ENCODE measurements around the gene KRT39.

Gene KRT39

GRCh38 chr17:40953881-40954280 lies 12.9 kb downstream of the KRT39 start:
- no peaks in the 10 kb centered on the region for H3K27me3 ChIP-seq (ENCODE audit: control insufficient read depth, insufficient read depth, low read length)
- no peak overlapping the region for H3K27ac ChIP-seq (ENCODE audit: low read length)
- no peaks in the 10 kb centered on the region for H3K36me3 ChIP-seq (ENCODE audit: control insufficient read depth, low read depth, low read length)
- H3K9ac ChIP-seq (ENCODE audit: low read length) = no peak overlapping the region
- peaks cover 13% of the 10 kb centered on the region for H3K4me1 ChIP-seq (ENCODE audit: control insufficient read depth, low read depth, low read length)
- no peaks in the 10 kb centered on the region for H3K9me3 ChIP-seq (ENCODE audit: control insufficient read depth, low read depth, low read length)
- H3K4me3 ChIP-seq (ENCODE audit: low read length) = no peak overlapping the region

GRCh38 chr17:40952661-40953060 lies 14.1 kb downstream of the KRT39 start:
- H3K9ac ChIP-seq (ENCODE audit: low read length) = no peak overlapping the region
- H3K36me3 ChIP-seq (ENCODE audit: control insufficient read depth, low read depth, low read length) = no peaks in the 10 kb centered on the region
- no peak overlapping the region for H3K4me3 ChIP-seq (ENCODE audit: low read length)
- peaks cover 5% of the 10 kb centered on the region for H3K4me1 ChIP-seq (ENCODE audit: control insufficient read depth, low read depth, low read length)
- no peaks in the 10 kb centered on the region for H3K9me3 ChIP-seq (ENCODE audit: control insufficient read depth, low read depth, low read length)
- H3K27me3 ChIP-seq (ENCODE audit: control insufficient read depth, insufficient read depth, low read length) = no peaks in the 10 kb centered on the region
- no peak overlapping the region for H3K27ac ChIP-seq (ENCODE audit: low read length)

- Histone ChIP-seq H3K27me3 (ENCODE audit: control insufficient read depth, insufficient read depth, low read length) (no peaks in the 10 kb centered on the region), H3K9ac (ENCODE audit: low read length) (no peak overlapping the region), H3K36me3 (ENCODE audit: control insufficient read depth, low read depth, low read length) (no peaks in the 10 kb centered on the region), H3K27ac (ENCODE audit: low read length) (no peak overlapping the region), H3K4me1 (ENCODE audit: control insufficient read depth, low read depth, low read length) (peaks cover under 1% of the 10 kb centered on the region), H3K4me3 (ENCODE audit: low read length) (no peak overlapping the region), H3K9me3 (ENCODE audit: control insufficient read depth, low read depth, low read length) (no peaks in the 10 kb centered on the region)
These were observed 14.6 kb downstream of the KRT39 start for GRCh38 chr17:40952154-40952553.

GRCh38 chr17:40951011-40951622 lies 15.6 kb downstream of the KRT39 start:
- Histone ChIP-seq H3K27me3 (ENCODE audit: control insufficient read depth, insufficient read depth, low read length) (no peaks in the 10 kb centered on the region), H3K9ac (ENCODE audit: low read length) (no peak overlapping the region), H3K4me3 (ENCODE audit: low read length) (no peak overlapping the region), H3K27ac (ENCODE audit: low read length) (no peak overlapping the region), H3K9me3 (ENCODE audit: control insufficient read depth, low read depth, low read length) (no peaks in the 10 kb centered on the region), H3K4me1 (ENCODE audit: control insufficient read depth, low read depth, low read length) (no peaks in the 10 kb centered on the region), H3K36me3 (ENCODE audit: control insufficient read depth, low read depth, low read length) (no peaks in the 10 kb centered on the region)

GRCh38 chr17:40950176-40950575 lies 16.6 kb downstream of the KRT39 start:
- Histone ChIP-seq H3K9me3 (ENCODE audit: control insufficient read depth, low read depth, low read length) (no peaks in the 10 kb centered on the region), H3K4me3 (ENCODE audit: low read length) (no peak overlapping the region), H3K4me1 (ENCODE audit: control insufficient read depth, low read depth, low read length) (no peaks in the 10 kb centered on the region), H3K27me3 (ENCODE audit: control insufficient read depth, insufficient read depth, low read length) (no peaks in the 10 kb centered on the region), H3K9ac (ENCODE audit: low read length) (no peak overlapping the region), H3K36me3 (ENCODE audit: control insufficient read depth, low read depth, low read length) (no peaks in the 10 kb centered on the region), H3K27ac (ENCODE audit: low read length) (no peak overlapping the region)

- H3K9ac ChIP-seq (ENCODE audit: low read length) = no peak overlapping the region
- no peaks in the 10 kb centered on the region for H3K36me3 ChIP-seq (ENCODE audit: control insufficient read depth, low read depth, low read length)
- H3K4me1 ChIP-seq (ENCODE audit: control insufficient read depth, low read depth, low read length) = no peaks in the 10 kb centered on the region
- H3K27me3 ChIP-seq (ENCODE audit: control insufficient read depth, insufficient read depth, low read length) = no peaks in the 10 kb centered on the region
- no peaks in the 10 kb centered on the region for H3K9me3 ChIP-seq (ENCODE audit: control insufficient read depth, low read depth, low read length)
- H3K4me3 ChIP-seq (ENCODE audit: low read length) = no peak overlapping the region
- no peak overlapping the region for H3K27ac ChIP-seq (ENCODE audit: low read length)
These were observed 17.3 kb downstream of the KRT39 start for GRCh38 chr17:40949418-40949817.

- no peak overlapping the region for H3K9ac ChIP-seq (ENCODE audit: low read length)
- H3K27me3 ChIP-seq (ENCODE audit: control insufficient read depth, insufficient read depth, low read length) = no peaks in the 10 kb centered on the region
These were observed 18.8 kb downstream of the KRT39 start for GRCh38 chr17:40947929-40948328.

GRCh38 chr17:40945414-40945813 lies 21.3 kb downstream of the KRT39 start:
- H3K27me3 ChIP-seq (ENCODE audit: control insufficient read depth, insufficient read depth, low read length) = no peaks in the 10 kb centered on the region
- no peak overlapping the region for H3K27ac ChIP-seq (ENCODE audit: low read length)
- H3K9me3 ChIP-seq (ENCODE audit: control insufficient read depth, low read depth, low read length) = no peaks in the 10 kb centered on the region
- no peaks in the 10 kb centered on the region for H3K4me1 ChIP-seq (ENCODE audit: control insufficient read depth, low read depth, low read length)
- no peak overlapping the region for H3K4me3 ChIP-seq (ENCODE audit: low read length)
- no peaks in the 10 kb centered on the region for H3K36me3 ChIP-seq (ENCODE audit: control insufficient read depth, low read depth, low read length)
- H3K9ac ChIP-seq (ENCODE audit: low read length) = no peak overlapping the region

More at GRCh38 chr17:40947929-40948328, 18.8 kb downstream of the KRT39 start:
- H3K4me3 ChIP-seq (ENCODE audit: low read length) = no peak overlapping the region
- no peaks in the 10 kb centered on the region for H3K9me3 ChIP-seq (ENCODE audit: control insufficient read depth, low read depth, low read length)
- H3K27ac ChIP-seq (ENCODE audit: low read length) = no peak overlapping the region
- H3K36me3 ChIP-seq (ENCODE audit: control insufficient read depth, low read depth, low read length) = no peaks in the 10 kb centered on the region
- no peaks in the 10 kb centered on the region for H3K4me1 ChIP-seq (ENCODE audit: control insufficient read depth, low read depth, low read length)

GRCh38 chr17:40944531-40944930 lies 22.2 kb downstream of the KRT39 start:
- Histone ChIP-seq H3K4me3 (ENCODE audit: low read length) (no peak overlapping the region), H3K27me3 (ENCODE audit: control insufficient read depth, insufficient read depth, low read length) (no peaks in the 10 kb centered on the region), H3K9ac (ENCODE audit: low read length) (no peak overlapping the region), H3K27ac (ENCODE audit: low read length) (no peak overlapping the region), H3K36me3 (ENCODE audit: control insufficient read depth, low read depth, low read length) (no peaks in the 10 kb centered on the region), H3K9me3 (ENCODE audit: control insufficient read depth, low read depth, low read length) (no peaks in the 10 kb centered on the region), H3K4me1 (ENCODE audit: control insufficient read depth, low read depth, low read length) (no peaks in the 10 kb centered on the region)

- H3K9ac ChIP-seq (ENCODE audit: low read length) = no peak overlapping the region
- no peak overlapping the region for H3K27ac ChIP-seq (ENCODE audit: low read length)
- H3K36me3 ChIP-seq (ENCODE audit: control insufficient read depth, low read depth, low read length) = no peaks in the 10 kb centered on the region
- H3K4me3 ChIP-seq (ENCODE audit: low read length) = no peak overlapping the region
- H3K27me3 ChIP-seq (ENCODE audit: control insufficient read depth, insufficient read depth, low read length) = no peaks in the 10 kb centered on the region
- H3K9me3 ChIP-seq (ENCODE audit: control insufficient read depth, low read depth, low read length) = no peaks in the 10 kb centered on the region
- H3K4me1 ChIP-seq (ENCODE audit: control insufficient read depth, low read depth, low read length) = peaks cover 2% of the 10 kb centered on the region
These were observed 24.2 kb downstream of the KRT39 start for GRCh38 chr17:40942553-40942952.

GRCh38 chr17:40940266-40940665 lies 26.5 kb downstream of the KRT39 start:
- Histone ChIP-seq H3K9ac (ENCODE audit: low read length) (no peak overlapping the region), H3K27ac (ENCODE audit: low read length) (no peak overlapping the region), H3K27me3 (ENCODE audit: control insufficient read depth, insufficient read depth, low read length) (no peaks in the 10 kb centered on the region), H3K36me3 (ENCODE audit: control insufficient read depth, low read depth, low read length) (no peaks in the 10 kb centered on the region), H3K4me1 (ENCODE audit: control insufficient read depth, low read depth, low read length) (peaks cover 12% of the 10 kb centered on the region), H3K4me3 (ENCODE audit: low read length) (no peak overlapping the region), H3K9me3 (ENCODE audit: control insufficient read depth, low read depth, low read length) (no peaks in the 10 kb centered on the region)

- Histone ChIP-seq H3K4me3 (ENCODE audit: low read length) (no peak overlapping the region), H3K36me3 (ENCODE audit: control insufficient read depth, low read depth, low read length) (no peaks in the 10 kb centered on the region), H3K4me1 (ENCODE audit: control insufficient read depth, low read depth, low read length) (peaks cover 12% of the 10 kb centered on the region), H3K9ac (ENCODE audit: low read length) (no peak overlapping the region), H3K27ac (ENCODE audit: low read length) (no peak overlapping the region), H3K27me3 (ENCODE audit: control insufficient read depth, insufficient read depth, low read length) (no peaks in the 10 kb centered on the region), H3K9me3 (ENCODE audit: control insufficient read depth, low read depth, low read length) (no peaks in the 10 kb centered on the region)
These were observed 27.8 kb downstream of the KRT39 start for GRCh38 chr17:40938981-40939380.

Data from iPS-18a (cell line).